HEK293 (cell line): Measurements from ENCODE around the gene PARD3B.

ENCODE experiments used
- CTCF ChIA-PET: fragments of 350-600 bp; formaldehyde crosslinking; extraction: SDS; loops from one replicate; lab custom pipeline; 2021; ENCODE audit warnings: antibody characterized with exemption; lab: Yijun Ruan, JAX
- POLR2A ChIA-PET: fragments of 300-600 bp; formaldehyde crosslinking; extraction: SDS; loops from one replicate; lab custom pipeline; 2020; ENCODE audit warnings: antibody characterized with exemption, inconsistent platforms; lab: Yijun Ruan, JAX
- H3K27ac ChIP-seq: fragments of 200-500 bp; sonication (Bioruptor generic); 2 replicates; pipeline ENCODE4 v1.5.1; 2014; ENCODE audit warnings: low read depth, low read length, control low read depth, inconsistent platforms; ENCODE audit errors: extremely low read depth
- H3K36me3 ChIP-seq, 2 experiments: fragments of 200-500 bp in 1 of 2; sonication (Bioruptor generic) in 1 of 2; 1 replicate in 1 of 2; 2 replicates in 1 of 2; pipeline ENCODE4 v1.5.1; 2014 to 2017; ENCODE audit warnings: inconsistent platforms in 2 of 2, low read length in 2 of 2; ENCODE audit not compliant: control insufficient read depth in 2 of 2, insufficient read depth in 1 of 2
- H3K4me1 ChIP-seq: fragments of 200-500 bp; sonication (Bioruptor generic); 2 replicates; pipeline ENCODE4 v1.5.1; 2014; ENCODE audit warnings: mild to moderate bottlenecking, low read length, inconsistent platforms; ENCODE audit not compliant: control insufficient read depth, insufficient read depth
- H3K4me3 ChIP-seq: 2 replicates; pipeline ENCODE4 v1.5.1; 2011; ENCODE audit warnings: low read depth, mild to moderate bottlenecking, control low read depth, low read length, moderate library complexity
- H3K9me3 ChIP-seq: fragments of 200-500 bp; sonication (Bioruptor generic); 2 replicates; pipeline ENCODE4 v1.5.1; 2014; ENCODE audit warnings: low read depth, low read length, inconsistent platforms; ENCODE audit not compliant: control insufficient read depth, insufficient read depth
- KLF9 ChIP-seq: fragments of 450-650 bp; formaldehyde crosslinking; IDR thresholded peaks from 2 replicates; pipeline ENCODE4 v1.5.1; 2016; ENCODE audit warnings: missing biosample characterization, missing genetic modification characterization, low read depth
- MEIS1 ChIP-seq: sonication (generic); formaldehyde crosslinking; IDR thresholded peaks from 2 replicates; pipeline ENCODE4 v1.8.1; 2022; ENCODE audit warnings: missing genetic modification reagents, mild to moderate bottlenecking, borderline replicate concordance
- OSR2 ChIP-seq: fragments of 450-650 bp; formaldehyde crosslinking; IDR thresholded peaks from 2 replicates; pipeline ENCODE4 v1.5.1; 2016; ENCODE audit warnings: missing biosample characterization, missing genetic modification characterization
- SP2 ChIP-seq: fragments of 450-650 bp; formaldehyde crosslinking; IDR thresholded peaks from 2 replicates; pipeline ENCODE4 v1.5.1; 2016; ENCODE audit warnings: missing biosample characterization, missing genetic modification characterization
- ZNF114 ChIP-seq: fragments of 450-650 bp; formaldehyde crosslinking; IDR thresholded peaks from 2 replicates; pipeline ENCODE4 v1.5.0; 2017; ENCODE audit warnings: missing biosample characterization, missing genetic modification characterization
- ZNF121 ChIP-seq: fragments of 450-650 bp; formaldehyde crosslinking; IDR thresholded peaks from 2 replicates; pipeline ENCODE4 v1.5.1; 2016; ENCODE audit warnings: missing biosample characterization, missing genetic modification characterization
- ZNF157 ChIP-seq: fragments of 450-650 bp; formaldehyde crosslinking; IDR thresholded peaks from 2 replicates; pipeline ENCODE4 v1.5.1; 2016; ENCODE audit warnings: missing biosample characterization, missing genetic modification characterization
- ZNF174 ChIP-seq: fragments of 450-650 bp; formaldehyde crosslinking; IDR thresholded peaks from 2 replicates; pipeline ENCODE4 v1.5.0; 2017; ENCODE audit warnings: missing biosample characterization, mild to moderate bottlenecking, missing genetic modification characterization
- ZNF184 ChIP-seq: fragments of 450-650 bp; IDR thresholded peaks from 2 replicates; pipeline ENCODE4 v1.5.1; 2018; ENCODE audit warnings: missing biosample characterization, mild to moderate bottlenecking, missing genetic modification characterization
- ZNF324 ChIP-seq: fragments of 450-650 bp; formaldehyde crosslinking; IDR thresholded peaks from 2 replicates; pipeline ENCODE4 v1.5.1; 2016; ENCODE audit warnings: missing biosample characterization, missing genetic modification characterization
- ZNF335 ChIP-seq: fragments of 450-650 bp; formaldehyde crosslinking; conservative IDR thresholded peaks from 2 replicates; pipeline ENCODE4 v1.5.1; 2016; ENCODE audit warnings: missing biosample characterization, missing genetic modification characterization
- ZNF37A ChIP-seq: fragments of 450-650 bp; IDR thresholded peaks from 2 replicates; pipeline ENCODE4 v1.5.1; 2018; ENCODE audit warnings: missing biosample characterization, missing genetic modification characterization
- ZNF394 ChIP-seq: fragments of 450-650 bp; formaldehyde crosslinking; IDR thresholded peaks from 2 replicates; pipeline ENCODE4 v1.5.1; 2016; ENCODE audit warnings: missing biosample characterization, missing genetic modification characterization, mild to moderate bottlenecking, moderate library complexity, borderline replicate concordance
- TF ChIP-seq, protein P1 (sequence below): fragments of 450-650 bp; formaldehyde crosslinking; IDR thresholded peaks from 2 replicates; pipeline ENCODE4 v1.5.1; 2016; ENCODE audit warnings: missing biosample characterization, missing genetic modification characterization, low read depth
- TF ChIP-seq, protein P2 (sequence below): fragments of 450-650 bp; formaldehyde crosslinking; IDR thresholded peaks from 2 replicates; pipeline ENCODE4 v1.5.1; 2016; ENCODE audit warnings: missing biosample characterization, missing genetic modification characterization
- TF ChIP-seq, protein P3 (sequence below): fragments of 450-650 bp; formaldehyde crosslinking; IDR thresholded peaks from 2 replicates; pipeline ENCODE4 v1.5.1; 2016; ENCODE audit warnings: missing biosample characterization, missing genetic modification characterization
- TF ChIP-seq, protein P4 (sequence below): fragments of 450-650 bp; formaldehyde crosslinking; IDR thresholded peaks from 2 replicates; pipeline ENCODE4 v1.5.1; 2017; ENCODE audit warnings: missing biosample characterization, missing genetic modification characterization

The PARD3B gene

DNA sequence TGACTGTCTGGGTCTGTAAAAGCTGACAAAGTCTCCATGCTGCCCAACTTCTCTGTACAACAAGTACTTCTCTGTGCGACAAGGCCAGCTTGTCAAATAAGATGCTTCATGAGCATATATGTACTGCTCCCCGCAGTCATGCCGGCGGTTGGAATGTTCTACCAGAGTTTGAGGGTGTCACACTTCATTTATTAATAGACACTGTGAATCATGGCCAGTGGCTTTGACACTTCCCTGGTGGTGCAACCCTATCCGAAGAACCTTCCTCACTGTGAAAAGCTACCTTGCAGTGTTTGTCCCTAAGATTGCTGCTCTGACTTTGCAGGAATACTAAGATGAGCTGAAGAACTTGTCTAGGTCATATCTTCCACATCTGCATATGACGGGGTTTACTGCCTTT is 1016.2 kb downstream of the PARD3B start:
- H3K4me3 ChIP-seq: no peak overlapping the region
- no peak overlapping the region for H3K27ac ChIP-seq
- POLR2A ChIA-PET: no interaction called here
- H3K36me3 ChIP-seq: no peaks in the 10 kb centered on the region
- CTCF ChIA-PET: interaction anchor here (0.9 kb wide), 1 partner anchor 114 kb away, joined by 3 read pairs; no protein-coding TSS in a partner anchor
- H3K4me1 ChIP-seq: no peaks in the 10 kb centered on the region
- no peak for TF ChIP-seq ZNF37A (tag by site-specific recombination)
- no peaks in the 10 kb centered on the region for H3K9me3 ChIP-seq

DNA sequence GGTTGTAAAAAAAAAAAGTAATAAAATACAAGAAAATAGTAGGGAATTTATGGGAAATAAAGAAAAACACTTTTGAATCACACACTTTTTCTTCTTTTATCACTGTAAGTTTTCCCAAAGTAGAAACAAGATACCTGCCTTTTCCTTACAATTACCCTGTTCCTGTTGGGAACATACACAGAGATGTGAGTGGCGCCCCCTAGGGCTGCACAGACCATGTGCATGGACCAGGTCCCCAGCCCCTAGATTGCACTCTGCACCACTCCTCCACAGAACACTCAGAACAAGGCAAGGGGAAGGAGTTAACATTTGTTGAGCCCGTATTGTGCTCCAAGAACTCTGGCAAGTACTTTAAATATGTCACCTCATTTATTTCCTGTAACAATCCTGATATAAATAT is 1018.4 kb downstream of the PARD3B start:
- no peaks in the 10 kb centered on the region for H3K9me3 ChIP-seq
- no peak for TF ChIP-seq MEIS1
- TF ChIP-seq ZNF324 (tag by site-specific recombination): no peak
- TF ChIP-seq ZNF335 (tag by site-specific recombination): no peak
- TF ChIP-seq, protein P1, sequence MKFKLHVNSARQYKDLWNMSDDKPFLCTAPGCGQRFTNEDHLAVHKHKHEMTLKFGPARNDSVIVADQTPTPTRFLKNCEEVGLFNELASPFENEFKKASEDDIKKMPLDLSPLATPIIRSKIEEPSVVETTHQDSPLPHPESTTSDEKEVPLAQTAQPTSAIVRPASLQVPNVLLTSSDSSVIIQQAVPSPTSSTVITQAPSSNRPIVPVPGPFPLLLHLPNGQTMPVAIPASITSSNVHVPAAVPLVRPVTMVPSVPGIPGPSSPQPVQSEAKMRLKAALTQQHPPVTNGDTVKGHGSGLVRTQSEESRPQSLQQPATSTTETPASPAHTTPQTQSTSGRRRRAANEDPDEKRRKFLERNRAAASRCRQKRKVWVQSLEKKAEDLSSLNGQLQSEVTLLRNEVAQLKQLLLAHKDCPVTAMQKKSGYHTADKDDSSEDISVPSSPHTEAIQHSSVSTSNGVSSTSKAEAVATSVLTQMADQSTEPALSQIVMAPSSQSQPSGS (tag by site-specific recombination): no peak
- no peak for TF ChIP-seq OSR2 (tag by site-specific recombination)
- TF ChIP-seq, protein P2, sequence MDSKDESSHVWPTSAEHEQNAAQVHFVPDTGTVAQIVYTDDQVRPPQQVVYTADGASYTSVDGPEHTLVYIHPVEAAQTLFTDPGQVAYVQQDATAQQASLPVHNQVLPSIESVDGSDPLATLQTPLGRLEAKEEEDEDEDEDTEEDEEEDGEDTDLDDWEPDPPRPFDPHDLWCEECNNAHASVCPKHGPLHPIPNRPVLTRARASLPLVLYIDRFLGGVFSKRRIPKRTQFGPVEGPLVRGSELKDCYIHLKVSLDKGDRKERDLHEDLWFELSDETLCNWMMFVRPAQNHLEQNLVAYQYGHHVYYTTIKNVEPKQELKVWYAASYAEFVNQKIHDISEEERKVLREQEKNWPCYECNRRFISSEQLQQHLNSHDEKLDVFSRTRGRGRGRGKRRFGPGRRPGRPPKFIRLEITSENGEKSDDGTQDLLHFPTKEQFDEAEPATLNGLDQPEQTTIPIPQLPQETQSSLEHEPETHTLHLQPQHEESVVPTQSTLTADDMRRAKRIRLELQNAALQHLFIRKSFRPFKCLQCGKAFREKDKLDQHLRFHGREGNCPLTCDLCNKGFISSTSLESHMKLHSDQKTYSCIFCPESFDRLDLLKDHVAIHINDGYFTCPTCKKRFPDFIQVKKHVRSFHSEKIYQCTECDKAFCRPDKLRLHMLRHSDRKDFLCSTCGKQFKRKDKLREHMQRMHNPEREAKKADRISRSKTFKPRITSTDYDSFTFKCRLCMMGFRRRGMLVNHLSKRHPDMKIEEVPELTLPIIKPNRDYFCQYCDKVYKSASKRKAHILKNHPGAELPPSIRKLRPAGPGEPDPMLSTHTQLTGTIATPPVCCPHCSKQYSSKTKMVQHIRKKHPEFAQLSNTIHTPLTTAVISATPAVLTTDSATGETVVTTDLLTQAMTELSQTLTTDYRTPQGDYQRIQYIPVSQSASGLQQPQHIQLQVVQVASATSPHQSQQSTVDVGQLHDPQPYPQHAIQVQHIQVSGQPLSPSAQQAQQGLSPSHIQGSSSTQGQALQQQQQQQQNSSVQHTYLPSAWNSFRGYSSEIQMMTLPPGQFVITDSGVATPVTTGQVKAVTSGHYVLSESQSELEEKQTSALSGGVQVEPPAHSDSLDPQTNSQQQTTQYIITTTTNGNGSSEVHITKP (tag by site-specific recombination): peak; percentile 40; the same call in 1 of the 2 replicates
- no peak for TF ChIP-seq ZNF394 (tag by site-specific recombination)
- TF ChIP-seq ZNF114 (tag by site-specific recombination): no peak
- TF ChIP-seq, all 188 proteins: peak for 1
- no peaks in the 10 kb centered on the region for H3K4me1 ChIP-seq
- ChIA-PET CTCF (no interaction called here), POLR2A (no interaction called here)
- H3K27ac ChIP-seq: no peak overlapping the region
- no peaks in the 10 kb centered on the region for H3K36me3 ChIP-seq
- no peak overlapping the region for H3K4me3 ChIP-seq

DNA sequence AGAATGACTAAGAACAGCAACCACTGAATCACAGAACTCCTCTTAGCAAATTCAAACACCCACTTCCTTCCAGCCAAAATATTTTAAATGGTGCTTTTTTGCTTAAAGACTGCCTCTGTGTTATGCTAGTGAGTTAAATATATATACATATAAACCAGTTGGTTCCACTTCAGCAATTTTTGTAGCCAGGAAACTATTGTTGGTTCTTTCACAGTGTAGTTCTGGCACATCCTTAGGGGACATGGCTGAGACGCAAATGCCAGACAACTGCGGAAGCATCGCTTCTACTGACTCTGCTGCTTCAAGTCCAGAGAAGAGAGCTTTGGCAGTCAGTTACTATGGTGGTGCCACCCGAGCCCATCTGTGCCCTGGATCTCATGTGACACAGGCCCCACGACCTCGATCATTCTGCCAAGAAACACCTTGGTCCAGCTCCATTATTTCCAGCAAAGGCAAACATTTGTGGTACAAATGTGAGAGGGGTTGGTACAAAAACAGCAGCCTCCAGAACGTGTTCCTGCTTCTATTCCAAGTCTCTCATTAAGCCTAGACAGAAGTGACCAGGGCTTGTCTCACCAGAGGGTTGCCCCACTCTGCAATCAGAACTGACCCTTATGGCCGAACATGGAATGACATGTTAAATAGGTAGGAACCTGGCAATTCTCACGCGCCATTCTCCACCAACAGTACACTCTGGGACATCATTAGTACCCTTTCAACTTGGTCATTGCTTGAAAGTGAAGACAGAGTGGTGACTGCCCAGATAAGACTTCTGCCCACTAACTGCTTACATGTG is 1019.3 kb downstream of the PARD3B start:
- H3K4me3 ChIP-seq: no peak overlapping the region
- no peak overlapping the region for H3K27ac ChIP-seq
- H3K36me3 ChIP-seq: no peaks in the 10 kb centered on the region
- POLR2A ChIA-PET: no interaction called here
- no peaks in the 10 kb centered on the region for H3K9me3 ChIP-seq
- TF ChIP-seq SP2 (tag by site-specific recombination): no peak
- TF ChIP-seq ZNF174: no peak
- no peak for TF ChIP-seq KLF9 (tag by site-specific recombination)
- TF ChIP-seq, protein P3, sequence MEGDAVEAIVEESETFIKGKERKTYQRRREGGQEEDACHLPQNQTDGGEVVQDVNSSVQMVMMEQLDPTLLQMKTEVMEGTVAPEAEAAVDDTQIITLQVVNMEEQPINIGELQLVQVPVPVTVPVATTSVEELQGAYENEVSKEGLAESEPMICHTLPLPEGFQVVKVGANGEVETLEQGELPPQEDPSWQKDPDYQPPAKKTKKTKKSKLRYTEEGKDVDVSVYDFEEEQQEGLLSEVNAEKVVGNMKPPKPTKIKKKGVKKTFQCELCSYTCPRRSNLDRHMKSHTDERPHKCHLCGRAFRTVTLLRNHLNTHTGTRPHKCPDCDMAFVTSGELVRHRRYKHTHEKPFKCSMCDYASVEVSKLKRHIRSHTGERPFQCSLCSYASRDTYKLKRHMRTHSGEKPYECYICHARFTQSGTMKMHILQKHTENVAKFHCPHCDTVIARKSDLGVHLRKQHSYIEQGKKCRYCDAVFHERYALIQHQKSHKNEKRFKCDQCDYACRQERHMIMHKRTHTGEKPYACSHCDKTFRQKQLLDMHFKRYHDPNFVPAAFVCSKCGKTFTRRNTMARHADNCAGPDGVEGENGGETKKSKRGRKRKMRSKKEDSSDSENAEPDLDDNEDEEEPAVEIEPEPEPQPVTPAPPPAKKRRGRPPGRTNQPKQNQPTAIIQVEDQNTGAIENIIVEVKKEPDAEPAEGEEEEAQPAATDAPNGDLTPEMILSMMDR: no peak
- TF ChIP-seq ZNF121: no peak
- TF ChIP-seq, protein P4, sequence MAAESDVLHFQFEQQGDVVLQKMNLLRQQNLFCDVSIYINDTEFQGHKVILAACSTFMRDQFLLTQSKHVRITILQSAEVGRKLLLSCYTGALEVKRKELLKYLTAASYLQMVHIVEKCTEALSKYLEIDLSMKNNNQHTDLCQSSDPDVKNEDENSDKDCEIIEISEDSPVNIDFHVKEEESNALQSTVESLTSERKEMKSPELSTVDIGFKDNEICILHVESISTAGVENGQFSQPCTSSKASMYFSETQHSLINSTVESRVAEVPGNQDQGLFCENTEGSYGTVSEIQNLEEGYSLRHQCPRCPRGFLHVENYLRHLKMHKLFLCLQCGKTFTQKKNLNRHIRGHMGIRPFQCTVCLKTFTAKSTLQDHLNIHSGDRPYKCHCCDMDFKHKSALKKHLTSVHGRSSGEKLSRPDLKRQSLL: no peak
- TF ChIP-seq ZNF184: no peak
- no peak for TF ChIP-seq ZNF157
- CTCF ChIA-PET: interaction anchor here (0.6 to 1.5 kb wide), 2 partner anchors 36 to 62 kb away, joined by 3 to 4 read pairs; no protein-coding TSS in a partner anchor
- no peaks in the 10 kb centered on the region for H3K4me1 ChIP-seq
